Activated CD8-positive, alpha-beta memory T cell treated with anti-CD3 and anti-CD28 coated beads, Interleukin-2, amount 50 U/mL, for 1 hour (primary cell): ENCODE measurements around the gene SIPA1L3.
"Not testable (repeated sequence)": the region's sequence is repeated elsewhere in the genome, so short reads cannot be mapped to it uniquely, and the experiment has no call there.

Source experiments
- DNase-seq: peaks from one replicate; pipeline ENCODE4 v3.0.0-alpha.2; 2020; ENCODE audit errors: extremely low read depth

The SIPA1L3 gene

DNA sequence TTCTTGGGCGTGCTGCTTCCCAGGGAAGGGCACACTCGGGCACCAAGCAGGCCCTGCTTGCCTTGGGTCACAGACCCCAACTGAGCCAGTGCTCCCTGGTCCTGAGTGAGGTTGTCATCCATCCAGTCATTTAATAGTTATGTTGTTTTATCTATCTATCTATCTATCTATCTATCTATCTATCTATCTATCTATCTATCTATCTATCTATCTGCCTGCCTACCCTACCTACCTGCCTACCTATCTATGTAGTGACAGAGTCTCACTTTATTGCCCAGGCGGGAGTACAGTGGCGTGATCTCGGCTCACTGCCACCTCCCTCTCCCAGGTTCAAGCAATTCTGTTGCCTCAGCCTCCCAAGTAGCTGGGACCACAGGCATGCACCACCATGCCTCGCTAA, 164.0 kb downstream of the SIPA1L3 start:
- DNase-seq: not testable (repeated sequence)

DNA sequence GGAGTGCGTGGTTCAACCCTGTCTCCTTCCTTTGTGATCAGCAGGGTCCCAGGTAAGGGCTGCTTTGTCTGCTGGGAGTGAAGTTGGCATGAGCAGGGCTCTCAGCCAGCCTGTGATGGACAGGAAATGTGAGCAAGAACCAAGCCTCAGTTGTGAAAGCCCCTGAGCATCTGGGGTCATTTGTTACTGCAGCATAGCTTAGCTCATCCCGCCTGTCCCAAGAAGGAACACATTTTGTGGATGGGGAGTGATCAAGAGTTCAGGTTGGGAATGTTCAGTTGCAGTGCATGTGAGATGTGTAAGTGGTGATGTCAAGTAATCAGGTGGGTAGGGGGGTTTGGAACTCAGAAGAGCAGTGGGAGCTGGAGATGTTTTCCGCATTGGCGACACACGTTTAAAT, 164.6 kb downstream of the SIPA1L3 start:
- DNase-seq: no peak

DNA sequence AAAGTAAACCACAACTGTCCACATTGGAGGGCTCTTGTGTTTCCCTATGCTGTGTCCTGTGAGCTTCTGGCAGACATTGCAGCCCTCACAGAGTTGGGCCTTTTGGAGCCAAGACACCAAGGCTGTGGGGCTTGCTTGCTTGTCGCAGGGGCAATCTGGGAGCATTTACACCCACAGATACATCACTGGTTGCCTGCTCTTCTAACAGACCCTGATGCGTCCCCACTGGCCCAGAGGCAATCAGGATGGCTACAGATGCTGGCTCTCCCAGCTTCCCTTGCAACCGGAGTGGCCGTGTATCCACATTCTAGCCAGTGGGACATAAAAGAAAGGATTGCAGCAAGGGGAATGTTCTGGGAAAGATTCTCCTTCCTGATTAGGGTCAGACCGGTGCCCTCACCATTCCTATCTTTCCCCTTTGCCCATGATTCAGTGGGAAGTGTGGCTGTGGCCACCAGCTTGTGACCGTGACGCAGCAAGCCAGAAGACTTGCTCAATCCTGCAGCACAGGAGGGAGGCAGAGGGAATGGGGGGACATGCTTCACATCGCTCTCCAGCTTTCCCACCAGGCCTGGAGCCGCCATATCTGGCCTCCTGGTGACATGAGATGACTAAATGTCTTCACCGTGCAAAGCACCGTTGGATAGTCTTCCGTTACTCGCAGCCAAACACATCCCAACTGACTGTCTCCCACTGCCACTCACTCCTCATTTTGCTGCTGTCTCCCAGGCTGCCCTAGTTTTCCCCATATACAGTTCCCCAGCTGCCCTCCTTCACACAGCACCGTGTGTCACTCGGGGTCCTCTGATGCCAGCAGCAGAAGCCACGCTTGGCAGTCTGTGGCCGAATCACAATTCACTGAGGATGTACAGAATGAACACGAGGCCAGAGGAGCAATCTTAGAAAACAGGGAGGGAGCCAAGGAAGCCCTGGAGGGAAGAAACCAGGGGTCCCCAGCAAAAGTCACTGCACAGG, 166.1 kb downstream of the SIPA1L3 start:
- DNase-seq: no peak

DNA sequence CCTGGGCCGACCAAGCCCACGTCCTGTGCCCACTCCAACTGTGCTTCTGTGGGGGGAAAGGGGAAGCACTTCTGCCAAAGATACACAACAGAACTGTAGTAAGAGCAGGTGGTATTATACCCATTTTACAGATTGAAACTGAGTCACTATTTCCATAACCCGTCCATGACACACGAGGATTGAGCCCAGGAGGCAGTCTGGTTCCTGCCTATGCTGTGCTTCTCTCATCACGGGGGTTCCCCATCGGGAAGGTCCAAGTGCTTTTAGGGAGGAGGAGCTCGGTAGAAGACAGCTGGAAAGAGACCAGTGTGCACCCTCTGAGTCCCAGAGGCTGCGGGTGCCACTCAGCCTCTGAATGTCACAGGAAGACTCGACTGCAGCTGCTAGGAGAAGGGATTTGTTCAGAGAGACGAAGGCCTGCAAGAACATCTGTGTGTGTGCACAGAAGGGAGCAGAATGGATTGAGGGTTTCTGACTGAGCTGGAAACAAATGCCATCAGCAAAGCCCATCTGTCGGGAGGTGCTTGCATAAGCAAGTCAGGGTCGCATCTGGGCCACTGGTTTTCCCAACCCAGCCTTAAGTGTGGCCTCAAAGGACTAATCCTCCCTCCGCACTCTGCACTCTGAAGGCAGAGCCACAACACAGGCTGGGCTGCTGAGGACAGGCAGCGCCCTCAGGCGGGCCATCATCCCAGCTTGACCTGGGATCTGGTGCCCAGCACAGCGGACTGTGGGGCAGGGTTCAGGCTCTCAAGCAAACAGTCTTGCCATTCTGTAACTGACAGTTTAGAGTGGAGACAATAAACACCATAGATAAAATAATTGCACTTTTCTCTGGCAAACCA, 167.1 kb downstream of the SIPA1L3 start:
- DNase-seq: no peak

DNA sequence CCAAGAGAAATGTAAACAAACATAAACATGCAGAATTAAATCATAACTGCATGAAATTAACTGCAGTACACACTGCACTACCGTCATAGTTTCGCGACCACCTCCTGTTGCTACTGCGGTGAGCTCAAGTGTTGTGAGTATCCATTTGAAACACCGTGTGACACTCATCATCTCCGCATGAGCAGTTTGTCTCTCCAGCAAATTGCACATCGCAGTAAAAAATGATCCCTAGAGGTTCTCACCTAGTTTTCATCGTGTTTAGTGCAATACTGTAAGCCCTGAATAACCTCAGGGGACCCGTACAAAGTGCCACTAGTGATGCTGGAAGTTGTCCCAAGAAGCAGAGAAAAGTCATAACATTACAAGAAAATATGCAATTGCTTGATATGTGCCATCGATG, 169.3 kb downstream of the SIPA1L3 start:
- DNase-seq: no peak

DNA sequence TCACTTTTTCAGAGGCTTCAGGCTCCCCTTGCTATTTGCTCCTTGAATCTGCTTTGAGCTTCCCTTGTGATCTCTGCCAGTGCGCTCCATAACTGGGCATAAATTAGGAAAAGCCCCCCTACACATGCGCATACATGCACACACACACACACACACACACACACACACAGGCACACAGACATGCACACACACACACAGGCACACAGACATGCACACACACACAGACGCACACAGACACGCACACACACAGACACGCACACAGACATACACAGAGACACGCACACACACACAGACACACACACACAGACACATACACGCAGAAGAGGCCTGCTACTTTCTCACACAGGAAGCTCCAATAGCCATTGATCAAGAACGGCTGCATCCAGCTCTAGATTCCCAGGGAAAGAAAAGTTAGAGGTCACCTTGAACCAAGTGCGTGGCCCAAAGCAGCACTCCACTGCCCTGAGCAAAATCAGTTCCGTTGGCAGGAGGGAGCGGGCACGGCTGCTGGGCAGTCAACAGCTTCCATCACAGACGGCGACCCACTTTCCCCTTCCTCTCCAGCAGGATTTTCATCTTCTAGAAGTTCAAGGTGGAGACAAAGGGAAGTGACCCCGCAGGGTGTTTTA, 171.4 kb downstream of the SIPA1L3 start:
- DNase-seq: no peak

DNA sequence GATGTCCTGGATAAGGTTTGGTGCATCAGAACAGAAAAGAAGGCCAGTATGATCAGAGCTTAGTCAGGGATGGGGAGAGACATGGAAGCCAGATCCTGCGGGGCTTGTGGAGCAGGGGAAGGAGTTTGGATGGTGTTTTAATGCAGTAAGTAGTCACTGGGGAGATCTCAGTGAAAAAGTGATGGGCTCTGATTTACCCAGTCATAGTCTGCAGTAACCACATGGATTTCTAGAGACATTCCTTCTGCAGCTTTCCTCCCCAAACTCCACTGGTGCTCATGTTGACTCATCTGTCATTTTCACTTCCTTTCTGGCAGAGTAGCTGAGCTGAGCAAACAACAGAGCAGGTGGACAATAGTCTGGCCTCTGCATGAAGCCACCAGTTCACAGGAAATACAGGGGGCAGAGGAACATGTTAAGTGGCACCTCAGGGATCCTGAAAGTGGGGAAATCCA, 172.9 kb downstream of the SIPA1L3 start:
- no peak for DNase-seq

DNA sequence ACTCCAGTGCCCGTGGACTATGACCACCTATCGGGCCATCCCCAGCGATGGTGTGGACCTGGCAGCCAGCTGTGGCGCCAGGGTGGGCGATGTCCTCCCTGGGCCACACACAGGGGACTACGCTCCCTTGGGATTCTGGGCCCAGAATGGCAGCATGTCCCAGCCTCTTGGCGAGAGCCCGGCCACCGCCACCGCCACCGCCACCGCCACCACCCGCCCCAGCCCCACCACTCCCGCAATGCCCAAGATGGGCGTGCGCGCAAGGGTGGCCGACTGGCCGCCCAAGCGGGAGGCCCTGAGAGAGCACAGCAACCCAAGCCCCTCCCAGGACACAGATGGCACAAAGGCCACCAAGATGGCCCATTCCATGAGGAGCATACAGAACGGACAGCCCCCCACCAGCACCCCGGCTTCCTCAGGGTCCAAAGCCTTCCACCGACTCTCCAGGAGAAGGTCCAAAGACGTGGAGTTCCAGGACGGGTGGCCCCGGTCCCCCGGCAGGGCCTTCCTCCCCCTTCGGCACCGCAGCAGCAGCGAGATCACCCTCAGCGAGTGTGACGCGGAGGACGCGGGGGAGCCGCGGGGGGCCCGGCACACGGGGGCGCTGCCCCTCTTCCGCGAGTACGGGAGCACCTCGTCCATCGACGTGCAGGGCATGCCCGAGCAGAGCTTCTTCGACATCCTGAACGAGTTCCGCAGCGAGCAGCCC, 174.7 kb downstream of the SIPA1L3 start:
- DNase-seq: no peak

DNA sequence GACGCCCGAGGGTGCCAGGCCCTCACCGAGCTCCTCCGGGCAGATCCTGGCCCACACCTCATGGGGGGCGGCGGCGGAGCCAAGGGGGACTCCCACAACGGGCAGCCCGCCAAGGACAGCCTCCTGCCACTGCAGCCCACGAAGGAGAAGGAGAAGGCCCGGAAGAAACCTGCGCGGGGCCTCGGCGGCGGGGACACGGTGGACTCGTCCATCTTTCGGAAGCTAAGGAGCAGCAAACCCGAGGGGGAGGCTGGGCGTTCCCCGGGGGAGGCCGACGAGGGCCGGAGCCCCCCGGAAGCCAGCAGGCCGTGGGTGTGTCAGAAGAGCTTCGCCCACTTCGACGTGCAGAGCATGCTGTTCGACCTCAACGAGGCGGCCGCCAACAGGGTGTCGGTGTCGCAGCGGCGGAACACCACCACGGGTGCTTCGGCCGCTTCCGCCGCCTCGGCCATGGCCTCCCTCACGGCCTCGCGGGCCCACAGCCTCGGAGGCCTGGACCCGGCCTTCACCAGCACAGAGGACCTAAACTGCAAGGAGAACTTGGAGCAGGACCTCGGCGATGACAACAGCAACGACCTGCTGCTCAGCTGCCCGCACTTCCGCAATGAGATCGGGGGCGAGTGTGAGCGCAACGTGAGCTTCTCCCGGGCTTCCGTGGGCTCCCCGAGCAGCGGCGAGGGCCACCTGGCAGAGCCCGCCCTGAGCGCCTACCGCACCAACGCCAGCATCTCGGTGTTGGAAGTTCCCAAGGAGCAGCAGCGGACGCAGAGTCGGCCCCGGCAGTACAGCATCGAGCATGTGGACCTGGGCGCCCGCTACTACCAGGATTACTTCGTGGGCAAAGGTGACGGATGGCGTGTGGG, 175.5 kb downstream of the SIPA1L3 start:
- no peak for DNase-seq

DNA sequence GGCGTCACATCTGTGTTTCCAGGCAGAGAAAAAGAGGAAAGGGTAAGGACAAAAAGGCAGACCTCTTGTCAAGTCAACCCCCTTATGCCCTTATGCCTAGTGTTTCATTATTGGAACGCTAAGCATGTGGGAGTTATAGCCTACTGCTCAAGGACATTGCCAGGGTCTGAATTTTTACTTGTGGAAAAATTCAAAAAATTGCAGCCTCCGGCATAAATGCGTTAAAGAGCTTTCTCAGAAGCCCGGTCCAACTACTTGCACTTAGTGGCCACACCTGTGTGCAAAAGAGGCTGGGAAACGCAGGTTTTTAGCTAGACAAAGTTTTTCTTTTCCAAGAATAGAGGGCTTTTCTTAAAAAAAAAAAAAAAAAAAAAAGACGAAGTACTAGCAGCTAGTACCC, 177.2 kb downstream of the SIPA1L3 start:
- DNase-seq: no peak

DNA sequence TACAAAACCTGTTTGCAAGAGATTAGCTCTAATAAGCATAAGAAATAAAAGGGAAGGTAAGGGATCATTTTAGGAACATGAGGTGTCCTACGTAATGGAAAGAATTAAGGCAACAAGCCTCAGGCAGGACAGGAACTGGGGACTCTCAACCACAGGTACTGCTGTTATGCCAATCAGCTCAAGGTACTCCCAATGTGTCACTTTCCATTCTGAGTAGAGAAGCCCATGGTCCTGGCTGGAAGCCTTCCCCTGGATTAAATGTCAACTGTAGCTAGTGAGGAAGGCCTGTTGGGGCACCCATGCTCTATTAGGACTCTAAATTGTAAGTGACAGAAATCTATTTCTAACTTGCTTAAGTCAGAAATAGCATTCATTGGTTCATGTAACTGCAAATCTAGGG, 182.4 kb downstream of the SIPA1L3 start:
- DNase-seq: no peak

DNA sequence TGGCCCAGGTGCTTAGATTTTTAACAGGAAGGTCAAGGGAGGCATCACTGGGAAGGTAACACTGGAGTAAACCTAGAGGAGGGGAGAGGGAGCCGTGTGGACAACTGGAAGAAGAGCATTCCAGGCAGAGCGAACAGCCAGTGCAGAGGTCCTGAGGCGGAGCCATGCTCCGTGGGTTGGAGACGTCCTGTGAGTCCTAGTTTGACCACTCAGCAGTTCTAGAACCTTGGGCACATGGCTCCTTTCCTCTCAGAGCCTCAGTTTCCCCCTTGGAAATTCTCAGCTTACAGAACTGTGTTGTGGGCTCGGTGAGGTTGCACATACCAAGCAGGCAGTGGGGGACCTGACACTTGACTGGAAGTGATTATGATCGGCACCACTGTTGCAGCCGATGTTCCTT, 186.1 kb downstream of the SIPA1L3 start:
- DNase-seq: no peak

DNA sequence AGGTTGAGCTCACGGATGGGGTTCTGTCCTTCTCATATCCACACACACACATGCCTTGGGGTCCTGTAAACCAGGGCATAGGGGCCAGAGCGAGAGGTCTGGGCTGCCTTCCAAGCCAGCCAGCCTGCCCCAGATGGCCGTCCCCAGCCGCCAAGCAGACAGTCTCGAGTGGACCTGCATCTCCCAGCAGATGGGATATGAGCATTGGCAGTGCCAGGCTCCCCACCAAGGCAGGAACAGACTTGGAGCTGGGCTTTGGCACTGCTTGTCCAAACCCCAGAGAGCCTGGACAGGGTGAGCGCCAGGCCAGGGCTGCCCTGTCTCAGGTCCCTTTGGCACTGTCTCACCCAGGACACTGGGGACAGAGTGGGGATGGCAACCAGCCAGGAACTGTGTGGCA, 186.6 kb downstream of the SIPA1L3 start:
- DNase-seq: no peak

DNA sequence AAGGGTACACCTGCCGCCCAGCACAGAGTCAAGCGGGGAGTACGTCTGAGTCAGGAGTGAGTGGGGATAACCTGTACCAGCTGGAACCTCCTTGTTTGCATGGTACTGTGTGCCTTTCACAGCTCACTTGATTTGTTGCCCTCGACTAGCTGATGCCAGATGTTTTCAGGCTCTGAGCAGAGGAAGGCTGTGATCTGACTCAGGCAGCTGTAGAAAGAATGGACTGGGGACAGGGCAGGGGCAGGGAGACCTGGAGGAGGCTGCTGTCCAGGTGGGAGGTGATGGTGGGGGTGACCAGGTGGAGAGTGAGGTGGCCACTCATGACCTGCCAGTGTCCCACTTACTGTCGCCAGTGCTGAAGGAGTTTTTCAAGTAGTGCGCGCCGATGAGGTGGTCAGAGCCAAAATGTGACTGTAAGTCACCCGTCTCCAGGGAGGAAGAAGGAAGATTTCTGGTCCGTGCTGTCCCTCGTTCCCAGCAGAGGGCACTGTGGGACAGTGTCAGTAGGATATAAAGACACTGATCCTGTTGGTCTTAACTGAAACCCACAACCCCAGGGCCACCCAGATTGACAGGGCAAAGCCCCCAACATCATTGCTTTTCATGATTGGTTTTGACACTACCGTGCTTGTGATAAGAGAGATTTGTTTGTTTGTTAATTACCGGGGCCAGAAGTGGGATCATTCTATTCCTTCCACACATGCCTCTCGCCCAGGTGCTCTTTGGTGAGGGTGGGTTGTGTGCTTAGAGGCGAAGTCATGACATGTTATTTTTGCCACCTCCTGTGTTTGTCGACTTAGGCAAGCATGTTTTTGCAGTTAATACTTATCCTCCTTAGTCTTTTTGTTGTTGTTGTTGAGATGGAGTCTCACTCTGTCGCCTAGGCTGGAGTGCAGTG, 188.7 kb downstream of the SIPA1L3 start:
- no peak for DNase-seq

DNA sequence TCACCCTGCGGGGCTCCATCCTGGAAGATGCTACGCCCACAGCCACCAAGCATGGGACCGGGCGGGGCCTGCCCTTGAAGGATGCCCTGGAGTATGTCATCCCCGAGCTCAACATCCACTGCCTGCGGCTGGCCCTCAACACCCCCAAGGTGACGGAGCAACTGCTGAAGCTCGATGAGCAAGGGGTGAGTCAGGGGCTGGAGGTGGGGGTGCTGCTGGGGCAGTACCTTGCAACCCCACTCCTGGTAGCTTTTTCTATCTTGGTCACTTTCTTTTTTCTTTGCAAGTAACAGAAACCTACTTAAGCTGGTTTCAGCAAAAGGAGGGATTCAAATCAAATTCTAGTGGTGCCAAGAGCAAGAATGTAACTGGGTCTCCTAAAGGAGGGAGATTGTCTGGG, 193.0 kb downstream of the SIPA1L3 start:
- DNase-seq: no peak

DNA sequence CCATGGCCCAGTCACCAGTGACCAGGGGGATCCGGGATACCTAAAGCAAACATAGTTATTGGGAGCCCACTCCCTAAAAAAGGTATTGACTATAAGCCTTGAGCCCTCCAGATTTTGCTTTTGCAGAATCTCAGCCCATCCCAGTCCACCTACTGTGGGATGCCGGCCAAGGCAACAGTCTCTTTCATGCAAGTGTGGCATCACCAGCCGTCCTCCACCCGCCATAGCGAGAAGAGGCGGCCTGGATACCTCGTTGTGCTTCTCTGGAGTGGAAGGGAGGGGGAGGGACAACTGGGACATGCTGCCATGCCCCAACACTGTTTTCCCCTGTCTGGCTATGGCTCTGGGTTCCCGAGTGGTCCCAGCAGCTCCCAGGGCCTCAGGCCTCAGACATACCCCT, 193.6 kb downstream of the SIPA1L3 start:
- DNase-seq: no peak

DNA sequence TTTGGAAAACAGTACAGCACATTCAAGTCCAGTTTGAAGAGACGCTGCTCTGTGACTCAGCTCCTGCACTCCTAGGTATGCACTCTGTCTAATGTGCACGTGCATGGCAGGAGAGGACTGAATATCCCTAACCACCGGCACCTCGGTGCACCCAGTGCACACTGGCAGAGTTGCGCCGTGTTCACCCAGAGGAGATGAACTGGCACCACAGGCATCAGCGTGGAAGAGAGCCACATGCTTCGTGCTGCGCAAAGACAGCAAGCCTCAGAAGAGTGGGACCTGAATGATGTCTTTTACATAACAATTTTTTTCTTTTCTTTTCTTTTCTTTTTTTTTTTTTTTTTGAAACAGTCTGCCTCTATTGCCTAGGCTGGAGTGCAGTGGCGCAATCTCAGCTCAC, 194.7 kb downstream of the SIPA1L3 start:
- no peak for DNase-seq

DNA sequence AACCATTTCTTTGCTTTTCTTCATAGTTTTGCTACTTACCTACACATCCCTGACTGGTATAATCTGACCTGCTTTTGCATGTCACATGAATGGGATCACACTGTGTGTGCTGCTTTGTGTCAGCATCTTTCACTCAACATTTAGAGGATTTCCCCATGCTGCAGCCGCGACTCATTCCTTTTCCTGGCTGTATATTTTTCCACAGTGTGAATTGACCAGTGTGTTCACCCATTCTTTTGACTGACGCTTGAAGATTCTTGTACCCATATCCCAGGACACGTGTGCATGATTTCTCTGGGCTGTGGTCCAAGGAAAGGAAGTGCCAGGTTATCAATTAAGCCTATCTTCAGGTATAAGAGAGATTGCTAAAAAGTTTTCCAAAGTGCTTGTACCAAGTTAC, 198.6 kb downstream of the SIPA1L3 start:
- DNase-seq: no peak

DNA sequence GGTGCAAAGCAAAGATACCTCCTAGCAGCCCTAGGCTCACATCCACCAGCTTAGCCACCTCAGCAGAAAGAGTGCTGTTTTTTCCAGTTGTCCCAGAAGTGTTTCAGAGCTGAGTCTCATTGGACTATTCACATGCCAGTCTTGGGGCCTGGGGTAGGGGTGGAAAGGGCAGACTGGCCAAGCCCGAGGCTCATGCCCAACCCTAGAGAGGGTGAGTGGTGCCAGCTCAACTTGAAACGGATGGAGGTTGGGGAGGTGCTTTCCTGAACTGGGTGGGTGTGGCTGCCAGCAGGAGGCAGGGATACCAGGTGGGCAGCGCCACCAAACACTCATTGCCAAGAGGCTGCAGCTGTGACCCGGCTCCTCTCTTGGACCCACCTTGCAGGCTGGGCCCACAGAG, 200.1 kb downstream of the SIPA1L3 start:
- no peak for DNase-seq

DNA sequence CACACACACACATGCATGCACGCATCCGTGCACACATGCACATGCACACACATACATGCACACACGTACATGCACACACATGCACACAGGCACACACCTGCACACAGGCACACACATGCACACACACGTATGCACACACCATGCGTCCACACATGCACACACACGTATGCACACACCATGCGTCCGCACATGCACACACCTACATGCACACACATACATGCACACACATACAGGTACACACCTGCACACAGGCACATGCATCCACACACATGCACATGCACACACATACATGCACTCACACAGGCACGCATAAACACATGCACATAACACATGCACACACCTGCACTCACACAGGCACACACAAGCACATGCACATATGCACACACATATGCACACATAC, 204.9 kb downstream of the SIPA1L3 start:
- DNase-seq: no peak
